Stimulated activated CD4-positive, alpha-beta T cell treated with anti-CD3 and anti-CD28 coated beads, TNF-alpha, amount 100 ng/mL, for 48 hours (primary cell): ENCODE measurements around the gene NCK2.
"Not testable (repeated sequence)": the region's sequence is repeated elsewhere in the genome, so short reads cannot be mapped to it uniquely, and the experiment has no call there.

Source experiments
- DNase-seq, 3 donors: peaks; one replicate each; pipeline ENCODE4 v3.0.0-alpha.2; 2020; ENCODE audit warnings: low read depth in 3 of 3

NCK2 gene

GRCh38 chr2:105893011-105893995, 148.6 kb downstream of the NCK2 start:
- no peak for DNase-seq

GRCh38 chr2:105894327-105894944, 149.7 kb downstream of the NCK2 start:
- no peak for DNase-seq

GRCh38 chr2:105895990-105896764, 151.5 kb downstream of the NCK2 start:
- DNase-seq = no peak

GRCh38 chr2:105896765-105897163, 152.1 kb downstream of the NCK2 start:
- DNase-seq = no peak

GRCh38 chr2:105897694-105898093, 153.0 kb downstream of the NCK2 start:
- not testable (repeated sequence) for DNase-seq

- no peak for DNase-seq
Measured at GRCh38 chr2:105903051-105903674, 158.5 kb downstream of the NCK2 start.

GRCh38 chr2:105904938-105905337, 160.2 kb downstream of the NCK2 start:
- no peak for DNase-seq

GRCh38 chr2:105906481-105906880, 161.8 kb downstream of the NCK2 start:
- DNase-seq = no peak

GRCh38 chr2:105907184-105907583, 162.5 kb downstream of the NCK2 start:
- DNase-seq = no peak

- no peak for DNase-seq
Measured at GRCh38 chr2:105909215-105909614, 164.5 kb downstream of the NCK2 start.

GRCh38 chr2:105910497-105911238, 166.0 kb downstream of the NCK2 start:
- DNase-seq = no peak

GRCh38 chr2:105911425-105911824, 166.7 kb downstream of the NCK2 start:
- DNase-seq = no peak

- no peak for DNase-seq
Measured at GRCh38 chr2:105912081-105912480, 167.4 kb downstream of the NCK2 start.

GRCh38 chr2:105915005-105915558, 170.4 kb downstream of the NCK2 start:
- DNase-seq = no peak

GRCh38 chr2:105917226-105917625, 172.5 kb downstream of the NCK2 start:
- DNase-seq = no peak

GRCh38 chr2:105917688-105918087, 173.0 kb downstream of the NCK2 start:
- DNase-seq = no peak

GRCh38 chr2:105919191-105919811, 174.6 kb downstream of the NCK2 start:
- no peak for DNase-seq

GRCh38 chr2:105919826-105920225, 175.1 kb downstream of the NCK2 start:
- peak; percentile 29 to 49 (median 32) for DNase-seq

- no peak for DNase-seq
Measured at GRCh38 chr2:105924271-105924670, 179.6 kb downstream of the NCK2 start.

GRCh38 chr2:105924932-105925331, 180.2 kb downstream of the NCK2 start:
- no peak for DNase-seq
